ENCODE measurements around the gene LSAMP. TPM values are rescaled to one million over a fixed set of nuclear protein-coding genes. Genes with fewer than 3 reads are reported as not detected.

Gene LSAMP
- total RNA-seq, 1 donor from 2014 or later: 30.1 TPM

GRCh38 chr3:116019254-116019763, 426.0 kb downstream of the LSAMP start:
- no peaks in the 10 kb centered on the region for H3K36me3 Mint-ChIP-seq
- TF ChIP-seq CTCF (IDR thresholded peaks at IDR 0.05; ENCODE audit: unreplicated experiment): no peak
- no peak overlapping the region for H3K27ac Mint-ChIP-seq
- peaks cover 2% of the 10 kb centered on the region for H3K27me3 Mint-ChIP-seq (ENCODE audit: low read depth)
- no peak overlapping the region for H3K4me3 Mint-ChIP-seq
- no peaks in the 10 kb centered on the region for H3K9me3 Mint-ChIP-seq
- no peak for DNase-seq (ENCODE audit: low spot score in 2 of 2, unreplicated experiment in 2 of 2)
- H3K4me1 Mint-ChIP-seq: no peaks in the 10 kb centered on the region

- Mint-ChIP-seq H3K27ac (no peak overlapping the region), H3K36me3 (no peaks in the 10 kb centered on the region), H3K27me3 (ENCODE audit: low read depth) (peaks cover 2% of the 10 kb centered on the region), H3K4me3 (no peak overlapping the region), H3K9me3 (no peaks in the 10 kb centered on the region), H3K4me1 (no peaks in the 10 kb centered on the region)
- TF ChIP-seq CTCF (IDR thresholded peaks at IDR 0.05; ENCODE audit: unreplicated experiment): no peak
- no peak for DNase-seq (ENCODE audit: low spot score in 2 of 2, unreplicated experiment in 2 of 2)
Observed at GRCh38 chr3:116018646-116019045, 426.6 kb downstream of the LSAMP start.

GRCh38 chr3:116015931-116016330, 429.4 kb downstream of the LSAMP start:
- H3K4me1 Mint-ChIP-seq: no peaks in the 10 kb centered on the region
- no peak overlapping the region for H3K27ac Mint-ChIP-seq
- no peak for DNase-seq (ENCODE audit: low spot score in 2 of 2, unreplicated experiment in 2 of 2)
- peaks cover 2% of the 10 kb centered on the region for H3K27me3 Mint-ChIP-seq (ENCODE audit: low read depth)
- no peaks in the 10 kb centered on the region for H3K36me3 Mint-ChIP-seq
- H3K4me3 Mint-ChIP-seq: no peak overlapping the region
- no peaks in the 10 kb centered on the region for H3K9me3 Mint-ChIP-seq
- no peak for TF ChIP-seq CTCF (IDR thresholded peaks at IDR 0.05; ENCODE audit: unreplicated experiment)

DNA sequence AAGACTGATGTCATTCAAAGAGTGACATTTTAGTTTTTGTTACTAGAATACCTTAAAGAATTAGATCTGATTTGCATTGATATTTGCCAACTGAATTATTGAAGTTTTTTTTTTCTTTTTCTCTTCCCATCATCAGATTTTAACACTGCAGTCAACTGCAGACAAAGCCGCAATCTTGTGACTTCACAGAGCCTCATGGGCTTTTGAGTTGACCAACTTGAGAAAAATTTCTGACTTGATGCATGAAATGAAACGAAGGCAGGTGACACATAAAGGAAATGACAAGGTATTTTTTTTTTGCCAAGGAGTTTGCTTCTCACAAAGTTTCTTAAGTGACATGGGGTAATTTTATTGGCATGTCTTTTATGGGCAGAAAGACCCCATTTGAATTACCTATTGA, 438.3 kb downstream of the LSAMP start:
- DNase-seq (ENCODE audit: low spot score in 2 of 2, unreplicated experiment in 2 of 2): no peak
- H3K9me3 Mint-ChIP-seq: peaks cover 4% of the 10 kb centered on the region
- no peaks in the 10 kb centered on the region for H3K36me3 Mint-ChIP-seq
- peaks cover 8% of the 10 kb centered on the region for H3K4me1 Mint-ChIP-seq
- H3K4me3 Mint-ChIP-seq: no peak overlapping the region
- TF ChIP-seq CTCF (IDR thresholded peaks at IDR 0.05; ENCODE audit: unreplicated experiment): no peak
- no peak overlapping the region for H3K27ac Mint-ChIP-seq
- H3K27me3 Mint-ChIP-seq (ENCODE audit: low read depth): peaks cover 20% of the 10 kb centered on the region

DNA sequence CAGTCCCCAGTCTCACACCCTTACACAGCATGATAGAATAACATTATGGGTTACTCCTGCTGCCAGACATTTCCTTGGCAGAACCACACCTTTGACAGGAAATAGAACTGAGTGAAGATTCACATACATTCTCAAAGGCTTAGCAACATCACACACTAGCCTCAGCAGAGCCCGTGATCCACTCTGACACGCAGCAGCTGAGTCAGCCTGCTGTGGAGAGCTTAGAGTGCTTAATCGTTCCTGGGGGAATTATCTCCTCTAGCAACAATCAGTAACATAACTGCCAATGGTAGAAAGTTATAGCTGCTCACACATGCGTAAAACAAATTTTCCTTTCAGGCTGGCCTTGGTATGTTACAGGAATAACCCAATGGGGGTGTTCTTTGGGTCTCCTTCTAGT, 439.9 kb downstream of the LSAMP start:
- no peaks in the 10 kb centered on the region for H3K36me3 Mint-ChIP-seq
- H3K27ac Mint-ChIP-seq: no peak overlapping the region
- peaks cover 3% of the 10 kb centered on the region for H3K9me3 Mint-ChIP-seq
- no peak overlapping the region for H3K4me3 Mint-ChIP-seq
- H3K4me1 Mint-ChIP-seq: peaks cover 19% of the 10 kb centered on the region
- peaks cover 20% of the 10 kb centered on the region for H3K27me3 Mint-ChIP-seq (ENCODE audit: low read depth)
- no peak for TF ChIP-seq CTCF (IDR thresholded peaks at IDR 0.05; ENCODE audit: unreplicated experiment)
- DNase-seq (ENCODE audit: low spot score in 2 of 2, unreplicated experiment in 2 of 2): no peak

- H3K27ac Mint-ChIP-seq: no peak overlapping the region
- no peak for TF ChIP-seq CTCF (IDR thresholded peaks at IDR 0.05; ENCODE audit: unreplicated experiment)
- no peaks in the 10 kb centered on the region for H3K36me3 Mint-ChIP-seq
- H3K27me3 Mint-ChIP-seq (ENCODE audit: low read depth): peaks cover 18% of the 10 kb centered on the region
- peaks cover 3% of the 10 kb centered on the region for H3K9me3 Mint-ChIP-seq
- peaks cover 19% of the 10 kb centered on the region for H3K4me1 Mint-ChIP-seq
- no peak overlapping the region for H3K4me3 Mint-ChIP-seq
- no peak for DNase-seq (ENCODE audit: low spot score in 2 of 2, unreplicated experiment in 2 of 2)
Observed at GRCh38 chr3:116002235-116002634, 443.1 kb downstream of the LSAMP start.
